Loucy (cell line): ENCODE results near the gene DIPK1B.

Experiments used
- CTCF ChIP-seq: fragments of 200-600 bp; sonication (generic); conservative IDR thresholded peaks from 2 replicates; pipeline ENCODE4 v1.5.1; 2014; ENCODE audit warnings: mild to moderate bottlenecking, antibody characterized with exemption, low read length
- EZH2phosphoT487 ChIP-seq: fragments of 200-600 bp; IDR thresholded peaks from 2 replicates; pipeline ENCODE4 v1.6.1; 2018; ENCODE audit warnings: antibody characterized with exemption, mild to moderate bottlenecking, moderate library complexity, borderline replicate concordance

- no peak for TF ChIP-seq CTCF
- no peak for TF ChIP-seq EZH2phosphoT487
Measured at GRCh38 chr9:136674786-136675349, 37.5 kb upstream of the DIPK1B start.
